ENCODE data around the gene CAMK1D.

- TF ChIP-seq CTCF (IDR thresholded peaks at IDR 0.05) (no peak), POLR2A (IDR thresholded peaks at IDR 0.05) (no peak)
Observed at GRCh38 chr10:12375076-12375504, 25.7 kb downstream of the CAMK1D start.
